HepG2 (cell line): ENCODE results near the gene ATP8B1. TPM values are rescaled to one million over a fixed set of nuclear protein-coding genes. Genes with fewer than 3 reads are reported as not detected.

Experiments
- ATAC-seq: fragments of 200-7000 bp; cut with Tn5 transposase; 3 replicates; pipeline ENCODE4 v1.9.1; 2020; ENCODE audit warnings: mild to moderate bottlenecking, moderate library complexity
- BruUV-seq: library from RNA; stranded (reverse); fragments of 400-500 nt; replicated peaks from 2 replicates; lab custom pipeline; 2021; lab: Mats Ljungman, UMichigan
- CTCF ChIA-PET: fragments of 300-600 bp; formaldehyde crosslinking; extraction: SDS; loops from one replicate; lab custom pipeline; 2021; ENCODE audit warnings: low total read pairs, inconsistent platforms, low intra/inter-chr PET ratio; lab: Yijun Ruan, JAX
- POLR2A ChIA-PET: fragments of 350-600 bp; sonication (Branson Sonifier 250); formaldehyde crosslinking; loops from one replicate; lab custom pipeline; 2020; ENCODE audit warnings: antibody characterized with exemption, inconsistent platforms; lab: Yijun Ruan, JAX
- DNase-seq: peaks from one replicate; pipeline ENCODE4 v3.0.0-alpha.2; 2015; ENCODE audit warnings: low spot score
- FAIRE-seq: peaks from 3 replicates; lab custom pipeline; 2011; peaks lifted over from hg19 to GRCh38; lab: Jason Lieb, UNC
- H2AFZ ChIP-seq: one replicate; pipeline ENCODE4 v1.6.1; 2011; ENCODE audit warnings: low read length, inconsistent platforms
- H3K27ac ChIP-seq: fragments of 300-600 bp; 3 replicates; pipeline ENCODE4 v1.8.0; 2011; ENCODE audit warnings: mixed run types, mild to moderate bottlenecking, mixed read lengths, low read length, inconsistent platforms; ENCODE audit not compliant: insufficient read depth; ENCODE audit errors: extremely low read length
- H3K27me3 ChIP-seq, 2 experiments: fragments of 200-600 bp in 1 of 2; 2 replicates in 1 of 2; 3 replicates in 1 of 2; pipeline versions ENCODE4 v1.6.0 to v1.8.0; 2011; ENCODE audit warnings: low read length in 2 of 2, mild to moderate bottlenecking in 2 of 2, moderate library complexity in 2 of 2, inconsistent platforms in 1 of 2; ENCODE audit not compliant: insufficient read depth in 2 of 2, control insufficient read depth in 1 of 2
- H3K36me3 ChIP-seq, 2 experiments: fragments of 200-600 bp in 1 of 2; replicated peaks in 1 of 2; 2 replicates in 1 of 2; 3 replicates in 1 of 2; pipeline versions ENCODE4 v1.5.1 to v1.8.0; 2011; ENCODE audit warnings: low read length in 2 of 2, inconsistent platforms in 1 of 2; ENCODE audit not compliant: insufficient read depth in 2 of 2, control insufficient read depth in 1 of 2
- H3K4me1 ChIP-seq: 2 replicates; pipeline ENCODE4 v1.5.1; 2012; ENCODE audit warnings: low read length, inconsistent platforms; ENCODE audit not compliant: insufficient read depth
- H3K4me2 ChIP-seq: 2 replicates; pipeline ENCODE4 v1.6.0; 2011; ENCODE audit warnings: low read depth, low read length, inconsistent platforms
- H3K4me3 ChIP-seq, 3 experiments: fragments of 200-600 bp in 1 of 3; sonication (generic), shearing (Covaris generic) in 1 of 3; replicated peaks in 1 of 3; 2 replicates each; pipeline ENCODE4 v1.5.1; 2011 to 2016; ENCODE audit warnings: low read length in 3 of 3, inconsistent platforms in 2 of 3, low read depth in 2 of 3, mild to moderate bottlenecking in 2 of 3, control low read depth in 1 of 3, mixed read lengths in 1 of 3; ENCODE audit not compliant: insufficient read depth in 1 of 3
- H3K79me2 ChIP-seq: one replicate; pipeline ENCODE4 v1.6.1; 2011; ENCODE audit warnings: low read length, inconsistent platforms; ENCODE audit not compliant: insufficient read depth
- H3K9ac ChIP-seq: 2 replicates; pipeline ENCODE4 v1.6.0; 2011; ENCODE audit warnings: mild to moderate bottlenecking, low read depth, low read length, inconsistent platforms; ENCODE audit not compliant: insufficient read depth
- H3K9me3 ChIP-seq: 2 replicates; pipeline ENCODE4 v1.5.1; 2012; ENCODE audit warnings: mild to moderate bottlenecking, low read length
- H4K20me1 ChIP-seq: 2 replicates; pipeline ENCODE4 v1.6.0; 2011; ENCODE audit warnings: inconsistent platforms, mild to moderate bottlenecking, low read length, moderate library complexity; ENCODE audit not compliant: insufficient read depth
- FOSL2 ChIP-seq: sonication (generic); formaldehyde crosslinking; IDR thresholded peaks from 2 replicates; pipeline ENCODE4 v1.4.0; 2020; ENCODE audit warnings: missing genetic modification reagents
- MTA1 ChIP-seq: sonication (generic); formaldehyde crosslinking; IDR thresholded peaks from 2 replicates; pipeline ENCODE4 v1.4.0; 2020; ENCODE audit warnings: missing genetic modification reagents, mild to moderate bottlenecking, borderline replicate concordance
- NFE2L1 ChIP-seq: sonication (generic); formaldehyde crosslinking; IDR thresholded peaks from 2 replicates; pipeline ENCODE4 v1.4.0; 2020; ENCODE audit warnings: missing genetic modification reagents, mild to moderate bottlenecking, borderline replicate concordance
- ZC3H4 ChIP-seq: sonication (generic); formaldehyde crosslinking; IDR thresholded peaks from 2 replicates; pipeline ENCODE4 v1.4.0; 2020; ENCODE audit warnings: missing genetic modification reagents, borderline replicate concordance
- ZNF775 ChIP-seq: sonication (generic); formaldehyde crosslinking; IDR thresholded peaks from 2 replicates; pipeline ENCODE4 v1.4.0; 2020; ENCODE audit warnings: missing genetic modification reagents, mild to moderate bottlenecking, moderate library complexity, borderline replicate concordance
- WGBS: methylation state at CpG from one replicate; pipeline ENCODE4 v1.1.6; 2017; ENCODE audit warnings: low lambda C conversion rate; 5-methylcytosine and 5-hydroxymethylcytosine counted together
- in situ Hi-C: cut with HindIII; loops from 2 replicates; pipeline ENCODE4 v1.10.0; 2017; ENCODE audit warnings: low pct_unique_long_range_greater_than_20kb; ENCODE audit not compliant: extremely low pct_ligation_motif_present
- intact Hi-C: fragments of 100-400 bp; cut with micrococcal nuclease; formaldehyde crosslinking; loops from one replicate; pipeline ENCODE4 v1.10.0; 2022; ENCODE audit not compliant: unreplicated experiment
- polyA plus RNA-seq, 8 experiments: library from polyadenylated mRNA; depleted of rRNA in 3 of 8; stranded (reverse) in 7 of 8; unstranded in 1 of 8; fragments of >200 nt; fragmentation: Illumina TruSeq in 4 of 8; extraction: Trizol in 4 of 8; gene quantifications; 2 replicates each; pipeline versions ENCODE4 v1.2.1 to v1.2.3, GENCODE V29; 2011 to 2016; ENCODE audit warnings: low read depth in 4 of 8, missing spikeins in 1 of 8, mixed read lengths in 1 of 8; ENCODE audit not compliant: insufficient read depth in 1 of 8
- total RNA-seq, 5 experiments: library from RNA; depleted of rRNA; stranded (reverse); fragments of >200 nt; fragmentation: Illumina TruSeq; extraction: Trizol; gene quantifications; 2 replicates each; pipeline ENCODE4 v1.2.3, GENCODE V29; 2016; ENCODE audit warnings: low read depth in 1 of 5

Gene ATP8B1
- total and polyA plus RNA-seq, 2 of the 13 experiments (the other 11 are each of a cell fraction or from before 2014, with no cell fraction given) = 2.8 to 4.0 TPM

DNA sequence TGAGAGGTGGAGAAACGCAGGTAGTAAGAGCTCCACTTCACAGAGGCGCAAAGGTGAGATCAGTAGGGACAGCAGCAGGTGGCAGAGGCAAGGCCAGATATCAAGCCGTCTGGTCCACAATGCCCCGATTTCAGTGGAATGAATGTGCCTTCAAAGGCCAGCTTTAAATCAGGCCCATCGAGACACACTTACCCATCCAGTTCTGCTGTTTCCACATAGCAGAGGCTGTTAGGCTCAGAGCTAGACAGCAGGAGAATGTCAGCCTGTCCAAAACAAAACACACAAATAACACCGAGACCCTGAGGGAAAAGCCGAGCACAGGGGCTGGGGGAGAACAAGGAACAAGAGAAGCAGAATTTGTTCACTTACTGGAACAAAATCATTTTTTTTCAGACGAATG, 105.7 kb downstream of the ATP8B1 start:
- 0 out of 5 replicates have a peak, but pooled peaks cover 0 to 3% of the 10 kb centered on the region in 2 experiments for H3K36me3 ChIP-seq
- no peaks in the 10 kb centered on the region for H3K9me3 ChIP-seq
- no peak overlapping the region for H2AFZ ChIP-seq
- no peaks in the 10 kb centered on the region for H3K27me3 ChIP-seq
- CTCF ChIA-PET = no interaction called here
- no peak for ATAC-seq
- no peak overlapping the region for H3K27ac ChIP-seq
- no peak for TF ChIP-seq ZC3H4 (CRISPR knock-in tag)
- TF ChIP-seq MTA1 (CRISPR knock-in tag) = no peak
- TF ChIP-seq FOSL2 = no peak
- no peak for TF ChIP-seq ZNF775
- TF ChIP-seq, all 625 proteins: peak for 0
- DNase-seq = no peak
- Histone ChIP-seq H3K9ac (no peak overlapping the region), H3K4me2 (no peak overlapping the region), H3K4me3 (no peak overlapping the region), H4K20me1 (no peaks in the 10 kb centered on the region), H3K79me2 (no peaks in the 10 kb centered on the region), H3K4me1 (peaks cover 12% of the 10 kb centered on the region)
- FAIRE-seq = no peak
- POLR2A ChIA-PET = no interaction called here
- intact Hi-C loops (no loop called here), in situ Hi-C loops (no loop called here)
- WGBS = 98% methylated on average over 8 of the region's 8 CpGs
- no TSS peak for BruUV-seq

DNA sequence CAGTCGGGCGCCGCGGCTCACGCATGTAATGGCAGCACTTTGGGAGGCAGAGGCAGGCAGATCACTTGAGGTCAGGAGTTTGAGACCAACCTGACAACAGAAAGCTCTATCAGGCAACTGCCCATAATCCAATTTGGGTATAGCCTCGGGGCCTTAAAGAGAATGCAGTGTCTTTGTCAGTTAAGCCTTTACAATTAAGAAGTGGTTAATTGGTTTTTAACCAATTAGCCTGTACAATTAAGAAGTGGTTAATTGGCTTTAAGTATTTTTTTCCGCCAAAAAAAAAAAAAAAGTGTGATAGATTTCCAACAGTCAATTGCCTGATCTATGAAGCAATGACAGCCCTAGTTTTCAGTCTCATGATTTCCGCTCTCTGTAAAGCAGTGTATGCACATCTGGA, 106.8 kb downstream of the ATP8B1 start:
- no peak overlapping the region for H3K27ac ChIP-seq
- H3K4me1 ChIP-seq = peaks cover 12% of the 10 kb centered on the region
- H3K36me3 ChIP-seq = 0 out of 5 replicates have a peak, but pooled peaks cover 0 to 6% of the 10 kb centered on the region in 2 experiments
- ATAC-seq = no peak
- no peak overlapping the region for H3K4me2 ChIP-seq
- no peaks in the 10 kb centered on the region for H4K20me1 ChIP-seq
- 99% methylated on average over 8 of the region's 8 CpGs for WGBS
- POLR2A ChIA-PET = no interaction called here
- DNase-seq = no peak
- BruUV-seq = no TSS peak
- CTCF ChIA-PET = no interaction called here
- no peak for FAIRE-seq
- no peak for TF ChIP-seq NFE2L1 (CRISPR knock-in tag)
- TF ChIP-seq, all 625 proteins: peak for 0
- Histone ChIP-seq H3K9ac (no peak overlapping the region), H3K27me3 (no peaks in the 10 kb centered on the region), H3K79me2 (no peaks in the 10 kb centered on the region), H3K9me3 (no peaks in the 10 kb centered on the region), H3K4me3 (no peak overlapping the region), H2AFZ (no peak overlapping the region)
- in situ Hi-C loops = no loop called here
- intact Hi-C loops = no loop called here
